WTC11 (cell line): ENCODE data around the gene MEA1. TPM values are rescaled to one million over a fixed set of nuclear protein-coding genes. Genes with fewer than 3 reads are reported as not detected.

Experiments used
- ATAC-seq: fragments of 200-7000 bp; cut with Tn5 transposase; 2 replicates; pipeline ENCODE4 v1.10.0; 2021; ENCODE audit warnings: mild to moderate bottlenecking, moderate library complexity
- CTCF ChIA-PET: fragments of 300-600 bp; sonication (Branson Sonifier 250); formaldehyde crosslinking; loops from one replicate; lab custom pipeline; 2021; ENCODE audit warnings: antibody characterized with exemption; lab: Charles Lee
- POLR2A ChIA-PET: fragments of 350-600 bp; sonication (Branson Sonifier 250); formaldehyde crosslinking; loops from one replicate; lab custom pipeline; 2021; ENCODE audit warnings: antibody characterized with exemption; lab: Charles Lee
- DNase-seq: peaks from one replicate; pipeline ENCODE4 v3.0.0; 2021; ENCODE audit warnings: low spot score
- H3K27ac Mint-ChIP-seq: 2 replicates; pipeline ENCODE4 v1.8.0; 2021; ENCODE audit warnings: mixed read lengths
- H3K27me3 Mint-ChIP-seq: 2 replicates; pipeline ENCODE4 v1.8.0; 2021; ENCODE audit warnings: low read depth, mild to moderate bottlenecking, moderate library complexity, mixed read lengths
- H3K36me3 Mint-ChIP-seq: 2 replicates; pipeline ENCODE4 v1.8.0; 2021; ENCODE audit warnings: mixed read lengths
- H3K4me1 Mint-ChIP-seq: 2 replicates; pipeline ENCODE4 v1.8.0; 2022; ENCODE audit warnings: mixed read lengths
- H3K4me3 Mint-ChIP-seq: 2 replicates; pipeline ENCODE4 v1.8.0; 2021; ENCODE audit warnings: mild to moderate bottlenecking, moderate library complexity, mixed read lengths
- H3K9me3 Mint-ChIP-seq: 2 replicates; pipeline ENCODE4 v1.8.0; 2021; ENCODE audit warnings: mixed read lengths
- ATF3 ChIP-seq: sonication (generic); formaldehyde crosslinking; conservative IDR thresholded peaks from 2 replicates; pipeline ENCODE4 v1.8.1; 2022; ENCODE audit warnings: mild to moderate bottlenecking, missing genetic modification reagents
- CREM ChIP-seq: sonication (generic); formaldehyde crosslinking; IDR thresholded peaks from 2 replicates; pipeline ENCODE4 v1.8.1; 2022; ENCODE audit warnings: mild to moderate bottlenecking, missing genetic modification reagents, moderate library complexity
- E2F4 ChIP-seq: sonication (generic); formaldehyde crosslinking; IDR thresholded peaks from 2 replicates; pipeline ENCODE4 v1.8.1; 2022; ENCODE audit warnings: low read depth, mild to moderate bottlenecking, moderate library complexity, missing genetic modification reagents, borderline replicate concordance
- FOXJ3 ChIP-seq: sonication (generic); formaldehyde crosslinking; IDR thresholded peaks from 2 replicates; pipeline ENCODE4 v1.9.0; 2021; ENCODE audit warnings: missing genetic modification reagents, mild to moderate bottlenecking, borderline replicate concordance
- FOXK1 ChIP-seq: sonication (generic); formaldehyde crosslinking; IDR thresholded peaks from 2 replicates; pipeline ENCODE4 v1.8.0; 2022; ENCODE audit warnings: mild to moderate bottlenecking, moderate library complexity, missing genetic modification reagents
- NFATC4 ChIP-seq: fragments of 250-450 bp; sonication (Bioruptor Pico); IDR thresholded peaks from 2 replicates; pipeline ENCODE4 v1.9.0; 2021; ENCODE audit warnings: mild to moderate bottlenecking
- NFE2L1 ChIP-seq: sonication (generic); formaldehyde crosslinking; IDR thresholded peaks from 2 replicates; pipeline ENCODE4 v1.8.1; 2023; ENCODE audit warnings: missing genetic modification reagents
- NR2C2 ChIP-seq: sonication (generic); formaldehyde crosslinking; IDR thresholded peaks from 2 replicates; pipeline ENCODE4 v1.8.0; 2022; ENCODE audit warnings: mild to moderate bottlenecking, missing genetic modification reagents
- PREB ChIP-seq: sonication (generic); formaldehyde crosslinking; IDR thresholded peaks from 2 replicates; pipeline ENCODE4 v1.8.1; 2022; ENCODE audit warnings: mild to moderate bottlenecking, missing genetic modification reagents, moderate library complexity, borderline replicate concordance
- RORB ChIP-seq: fragments of 250-450 bp; sonication (Bioruptor Pico); IDR thresholded peaks from 2 replicates; pipeline ENCODE4 v1.9.0; 2021; ENCODE audit warnings: mild to moderate bottlenecking
- SMAD3 ChIP-seq: sonication (generic); formaldehyde crosslinking; IDR thresholded peaks from 2 replicates; pipeline ENCODE4 v1.8.0; 2022; ENCODE audit warnings: missing genetic modification reagents, mild to moderate bottlenecking, borderline replicate concordance
- SOX15 ChIP-seq: fragments of 250-450 bp; sonication (Bioruptor Pico); IDR thresholded peaks from 2 replicates; pipeline ENCODE4 v1.9.0; 2021; ENCODE audit warnings: mild to moderate bottlenecking
- TEAD4 ChIP-seq: sonication (generic); formaldehyde crosslinking; IDR thresholded peaks from 2 replicates; pipeline ENCODE4 v1.8.0; 2022; ENCODE audit warnings: mild to moderate bottlenecking, missing genetic modification reagents
- USF1 ChIP-seq: sonication (generic); formaldehyde crosslinking; IDR thresholded peaks from 2 replicates; pipeline ENCODE4 v1.8.0; 2022; ENCODE audit warnings: mild to moderate bottlenecking, missing genetic modification reagents
- ZMAT4 ChIP-seq: fragments of 250-450 bp; sonication (Bioruptor Pico); IDR thresholded peaks from 2 replicates; pipeline ENCODE4 v1.9.0; 2021; ENCODE audit warnings: mild to moderate bottlenecking
- ZNF671 ChIP-seq: fragments of 250-450 bp; sonication (Bioruptor Pico); IDR thresholded peaks from 2 replicates; pipeline ENCODE4 v1.8.0; 2021; ENCODE audit warnings: mild to moderate bottlenecking
- ZSCAN18 ChIP-seq: fragments of 250-450 bp; sonication (Bioruptor Pico); IDR thresholded peaks from 2 replicates; pipeline ENCODE4 v2.1.2; 2022; ENCODE audit warnings: mild to moderate bottlenecking, moderate library complexity
- total RNA-seq: library from RNA; stranded (reverse); gene quantifications from 3 replicates; pipeline ENCODE4 v1.2.3, GENCODE V29; 2021
- TF ChIP-seq, protein P1 (sequence below): fragments of 250-450 bp; sonication (Bioruptor Pico); IDR thresholded peaks from 2 replicates; pipeline ENCODE4 v1.9.0; 2021; ENCODE audit warnings: mild to moderate bottlenecking
- TF ChIP-seq, protein P2 (sequence below): fragments of 250-450 bp; sonication (Bioruptor Pico); IDR thresholded peaks from 2 replicates; pipeline ENCODE4 v1.9.0; 2021; ENCODE audit warnings: moderate library complexity, mild to moderate bottlenecking, inconsistent platforms, borderline replicate concordance
- TF ChIP-seq, protein P3 (sequence below): fragments of 250-450 bp; sonication (Bioruptor Pico); conservative IDR thresholded peaks from 2 replicates; pipeline ENCODE4 v1.9.0; 2021; ENCODE audit warnings: mild to moderate bottlenecking
- TF ChIP-seq, protein P4 (sequence below): sonication (generic); formaldehyde crosslinking; IDR thresholded peaks from 2 replicates; pipeline ENCODE4 v1.8.1; 2022; ENCODE audit warnings: missing genetic modification reagents, borderline replicate concordance

MEA1 gene
- total RNA-seq, 1 experiment from 2014 or later = 85.0 TPM

GRCh38 chr6:43062818-43063217 lies 49.1 kb upstream of the MEA1 start:
- Mint-ChIP-seq H3K27me3 (no peaks in the 10 kb centered on the region), H3K4me1 (peaks cover 21% of the 10 kb centered on the region), H3K4me3 (no peak overlapping the region), H3K27ac (no peak overlapping the region), H3K9me3 (no peaks in the 10 kb centered on the region), H3K36me3 (peaks cover 16% of the 10 kb centered on the region; the same call in 1 of the 2 replicates)
- ChIA-PET POLR2A (interaction anchor here (2.1 kb wide), 1 partner anchor 13 kb away, joined by 5 read pairs; the partner anchor contains the start of gene PTK7), CTCF (no interaction called here)
- DNase-seq (no peak), ATAC-seq (no peak)
- TF ChIP-seq CREM (no peak), FOXJ3 (CRISPR knock-in tag) (no peak), USF1 (CRISPR knock-in tag) (no peak), ZSCAN18 (CRISPR knock-in tag) (no peak), FOXK1 (CRISPR knock-in tag) (no peak), E2F4 (no peak), NFATC4 (CRISPR knock-in tag) (no peak), ZNF671 (CRISPR knock-in tag) (no peak)
- TF ChIP-seq, protein P1, sequence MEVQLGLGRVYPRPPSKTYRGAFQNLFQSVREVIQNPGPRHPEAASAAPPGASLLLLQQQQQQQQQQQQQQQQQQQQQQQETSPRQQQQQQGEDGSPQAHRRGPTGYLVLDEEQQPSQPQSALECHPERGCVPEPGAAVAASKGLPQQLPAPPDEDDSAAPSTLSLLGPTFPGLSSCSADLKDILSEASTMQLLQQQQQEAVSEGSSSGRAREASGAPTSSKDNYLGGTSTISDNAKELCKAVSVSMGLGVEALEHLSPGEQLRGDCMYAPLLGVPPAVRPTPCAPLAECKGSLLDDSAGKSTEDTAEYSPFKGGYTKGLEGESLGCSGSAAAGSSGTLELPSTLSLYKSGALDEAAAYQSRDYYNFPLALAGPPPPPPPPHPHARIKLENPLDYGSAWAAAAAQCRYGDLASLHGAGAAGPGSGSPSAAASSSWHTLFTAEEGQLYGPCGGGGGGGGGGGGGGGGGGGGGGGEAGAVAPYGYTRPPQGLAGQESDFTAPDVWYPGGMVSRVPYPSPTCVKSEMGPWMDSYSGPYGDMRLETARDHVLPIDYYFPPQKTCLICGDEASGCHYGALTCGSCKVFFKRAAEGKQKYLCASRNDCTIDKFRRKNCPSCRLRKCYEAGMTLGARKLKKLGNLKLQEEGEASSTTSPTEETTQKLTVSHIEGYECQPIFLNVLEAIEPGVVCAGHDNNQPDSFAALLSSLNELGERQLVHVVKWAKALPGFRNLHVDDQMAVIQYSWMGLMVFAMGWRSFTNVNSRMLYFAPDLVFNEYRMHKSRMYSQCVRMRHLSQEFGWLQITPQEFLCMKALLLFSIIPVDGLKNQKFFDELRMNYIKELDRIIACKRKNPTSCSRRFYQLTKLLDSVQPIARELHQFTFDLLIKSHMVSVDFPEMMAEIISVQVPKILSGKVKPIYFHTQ (CRISPR knock-in tag) = no peak
- TF ChIP-seq, protein P2, sequence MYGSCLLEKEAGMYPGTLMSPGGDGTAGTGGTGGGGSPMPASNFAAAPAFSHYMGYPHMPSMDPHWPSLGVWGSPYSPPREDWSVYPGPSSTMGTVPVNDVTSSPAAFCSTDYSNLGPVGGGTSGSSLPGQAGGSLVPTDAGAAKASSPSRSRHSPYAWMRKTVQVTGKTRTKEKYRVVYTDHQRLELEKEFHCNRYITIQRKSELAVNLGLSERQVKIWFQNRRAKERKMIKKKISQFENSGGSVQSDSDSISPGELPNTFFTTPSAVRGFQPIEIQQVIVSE = no peak

DNA sequence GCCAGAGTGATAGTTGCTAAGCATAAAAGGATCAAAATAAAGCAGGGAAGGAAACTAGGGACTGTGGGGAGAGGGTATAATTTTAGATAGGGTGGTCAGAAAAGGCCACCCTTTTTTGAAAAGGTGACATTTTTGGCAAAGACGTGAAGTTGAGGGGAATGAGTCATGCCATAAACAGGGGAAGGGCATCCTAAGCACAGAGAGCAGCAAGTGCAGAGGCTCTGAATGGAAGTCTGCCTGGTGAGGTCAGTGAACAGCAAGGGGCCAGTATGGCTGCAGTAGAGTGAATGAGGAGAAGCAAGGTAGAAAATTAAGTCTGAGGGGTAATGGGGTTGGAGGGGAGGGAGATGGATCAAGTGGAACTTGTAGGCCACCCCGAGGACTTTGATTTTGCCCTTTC lies 48.1 kb upstream of the MEA1 start:
- POLR2A ChIA-PET = no interaction called here
- CTCF ChIA-PET = no interaction called here
- H3K9me3 Mint-ChIP-seq = no peaks in the 10 kb centered on the region
- no peak overlapping the region for H3K4me3 Mint-ChIP-seq
- ATAC-seq (no peak), DNase-seq (no peak)
- no peak overlapping the region for H3K27ac Mint-ChIP-seq
- peaks cover 21% of the 10 kb centered on the region for H3K4me1 Mint-ChIP-seq
- peaks cover 18% of the 10 kb centered on the region; the same call in 1 of the 2 replicates for H3K36me3 Mint-ChIP-seq
- no peaks in the 10 kb centered on the region for H3K27me3 Mint-ChIP-seq
- TF ChIP-seq PREB (no peak), NR2C2 (CRISPR knock-in tag) (no peak), ATF3 (CRISPR knock-in tag) (no peak), SOX15 (CRISPR knock-in tag) (no peak), NFE2L1 (no peak), ZSCAN18 (CRISPR knock-in tag) (no peak), ZMAT4 (CRISPR knock-in tag) (no peak), SMAD3 (CRISPR knock-in tag) (no peak), TEAD4 (CRISPR knock-in tag) (no peak), NFATC4 (CRISPR knock-in tag) (no peak), RORB (CRISPR knock-in tag) (no peak)
- TF ChIP-seq, protein P3, sequence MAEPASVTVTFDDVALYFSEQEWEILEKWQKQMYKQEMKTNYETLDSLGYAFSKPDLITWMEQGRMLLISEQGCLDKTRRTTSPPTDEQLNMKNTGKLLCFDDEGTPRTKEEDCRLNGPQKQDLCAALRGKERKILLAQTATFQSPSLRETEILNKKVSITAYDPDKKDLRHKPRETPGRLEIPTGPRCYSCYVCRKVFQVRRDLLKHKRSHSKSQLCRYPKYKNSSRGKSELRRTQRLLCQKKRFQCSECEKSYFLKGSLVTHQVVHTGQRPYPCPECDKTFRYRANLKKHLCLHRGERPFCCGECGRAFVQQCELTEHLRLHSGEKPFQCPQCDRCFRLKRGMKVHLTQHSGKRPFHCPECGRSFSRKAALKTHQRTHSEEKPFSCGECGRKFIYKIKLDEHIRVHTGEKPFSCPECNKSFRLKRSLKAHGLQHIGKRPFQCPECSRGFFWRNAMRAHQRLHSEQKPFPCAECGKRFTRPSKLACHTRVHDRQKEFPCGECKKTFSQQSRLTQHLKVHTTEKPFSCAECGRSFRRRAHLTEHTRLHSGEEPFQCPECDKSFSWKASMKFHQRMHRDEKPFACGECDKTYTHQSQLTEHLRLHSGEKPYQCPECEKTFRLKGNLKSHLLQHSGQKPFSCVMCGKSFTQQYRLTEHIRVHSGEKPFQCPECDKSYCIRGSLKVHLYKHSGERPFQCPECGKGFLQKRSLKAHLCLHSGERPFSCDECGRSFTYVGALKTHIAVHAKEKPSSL (CRISPR knock-in tag) = no peak
- TF ChIP-seq, protein P4, sequence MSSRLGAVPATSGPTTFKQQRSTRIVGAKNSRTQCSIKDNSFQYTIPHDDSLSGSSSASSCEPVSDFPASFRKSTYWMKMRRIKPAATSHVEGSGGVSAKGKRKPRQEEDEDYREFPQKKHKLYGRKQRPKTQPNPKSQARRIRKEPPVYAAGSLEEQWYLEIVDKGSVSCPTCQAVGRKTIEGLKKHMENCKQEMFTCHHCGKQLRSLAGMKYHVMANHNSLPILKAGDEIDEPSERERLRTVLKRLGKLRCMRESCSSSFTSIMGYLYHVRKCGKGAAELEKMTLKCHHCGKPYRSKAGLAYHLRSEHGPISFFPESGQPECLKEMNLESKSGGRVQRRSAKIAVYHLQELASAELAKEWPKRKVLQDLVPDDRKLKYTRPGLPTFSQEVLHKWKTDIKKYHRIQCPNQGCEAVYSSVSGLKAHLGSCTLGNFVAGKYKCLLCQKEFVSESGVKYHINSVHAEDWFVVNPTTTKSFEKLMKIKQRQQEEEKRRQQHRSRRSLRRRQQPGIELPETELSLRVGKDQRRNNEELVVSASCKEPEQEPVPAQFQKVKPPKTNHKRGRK (CRISPR knock-in tag) = no peak
